SK-N-SH (cell line): ENCODE data around the gene IL3. TPM values are rescaled to one million over a fixed set of nuclear protein-coding genes. Genes with fewer than 3 reads are reported as not detected.

Experiments
- CTCF ChIA-PET: fragments of 300-600, 350-600 bp; formaldehyde crosslinking; extraction: SDS; loops from one replicate; lab custom pipeline; 2021; lab: Yijun Ruan, JAX
- POLR2A ChIA-PET: fragments of 350-600 bp; sonication (Branson Sonifier 250); formaldehyde crosslinking; extraction: SDS; loops from one replicate; lab custom pipeline; 2020; ENCODE audit warnings: antibody characterized with exemption, inconsistent platforms; lab: Yijun Ruan, JAX
- DNase-seq: peaks from one replicate; pipeline ENCODE4 v3.0.0; 2012
- H2AFZ ChIP-seq: fragments of 200-600 bp; sonication (generic); 2 replicates; pipeline ENCODE4 v1.8.1; 2016; ENCODE audit warnings: antibody characterized with exemption, mild to moderate bottlenecking, low read depth
- H3F3A ChIP-seq: fragments of 200-600 bp; sonication (generic); replicated peaks from 2 replicates; pipeline ENCODE3; 2016; ENCODE audit warnings: antibody characterized with exemption, mild to moderate bottlenecking; ENCODE audit not compliant: insufficient read depth
- H3K27ac ChIP-seq, 2 experiments: fragments of 200-500 bp in 1 of 2; fragments of 200-600 bp in 1 of 2; sonication (Bioruptor generic) in 1 of 2; sonication (generic), shearing (Covaris generic) in 1 of 2; 2 replicates each; pipeline versions ENCODE4 v1.5.1 to v1.6.1; 2014 to 2016; ENCODE audit warnings: low read depth in 2 of 2, inconsistent platforms in 1 of 2, low read length in 1 of 2, mild to moderate bottlenecking in 1 of 2, mixed read lengths in 1 of 2
- H3K27me3 ChIP-seq: fragments of 200-600 bp; sonication (generic), shearing (Covaris generic); 2 replicates; pipeline ENCODE4 v1.6.1; 2016; ENCODE audit warnings: mixed run types; ENCODE audit not compliant: insufficient read depth
- H3K36me3 ChIP-seq, 2 experiments: fragments of 200-500 bp in 1 of 2; fragments of 200-600 bp in 1 of 2; sonication (Bioruptor generic) in 1 of 2; sonication (generic) in 1 of 2; replicated peaks in 1 of 2; 2 replicates each; pipeline versions ENCODE3 to v1.5.1; 2014 to 2016; ENCODE audit warnings: low read length in 1 of 2, mild to moderate bottlenecking in 1 of 2; ENCODE audit not compliant: insufficient read depth in 2 of 2, control insufficient read depth in 1 of 2
- H3K4me1 ChIP-seq, 2 experiments: fragments of 200-500 bp in 1 of 2; fragments of 200-600 bp in 1 of 2; sonication (Bioruptor generic) in 1 of 2; sonication (generic), shearing (Covaris generic) in 1 of 2; 2 replicates each; pipeline versions ENCODE4 v1.5.1 to v1.6.1; 2014 to 2016; ENCODE audit warnings: low read depth in 1 of 2, low read length in 1 of 2, mixed run types in 1 of 2; ENCODE audit not compliant: insufficient read depth in 2 of 2, control insufficient read depth in 1 of 2
- H3K4me2 ChIP-seq: fragments of 200-600 bp; sonication (generic), shearing (Covaris generic); 2 replicates; pipeline ENCODE4 v1.6.1; 2017; ENCODE audit warnings: mixed run types
- H3K4me3 ChIP-seq, 2 experiments: fragments of 200-500 bp in 1 of 2; fragments of 200-600 bp in 1 of 2; sonication (Bioruptor generic) in 1 of 2; sonication (generic), shearing (Covaris generic) in 1 of 2; 2 replicates each; pipeline versions ENCODE4 v1.5.1 to v1.8.1; 2014 to 2016; ENCODE audit warnings: low read depth in 2 of 2, inconsistent platforms in 1 of 2, low read length in 1 of 2, mild to moderate bottlenecking in 1 of 2, mixed read lengths in 1 of 2, moderate library complexity in 1 of 2
- H3K79me2 ChIP-seq: fragments of 200-600 bp; sonication (generic); 2 replicates; pipeline ENCODE4 v1.8.1; 2017; ENCODE audit warnings: mild to moderate bottlenecking; ENCODE audit not compliant: insufficient read depth
- H3K9ac ChIP-seq: fragments of 200-600 bp; sonication (generic); 2 replicates; pipeline ENCODE4 v1.6.1; 2017; ENCODE audit warnings: mixed run types
- H3K9me2 ChIP-seq: fragments of 200-600 bp; sonication (generic); 2 replicates; pipeline ENCODE4 v1.6.1; 2017; ENCODE audit warnings: mixed run types
- H3K9me3 ChIP-seq: fragments of 200-600 bp; sonication (generic); 2 replicates; pipeline ENCODE4 v1.6.1; 2017; ENCODE audit warnings: mixed run types, mild to moderate bottlenecking, moderate library complexity
- H4K20me1 ChIP-seq: fragments of 200-600 bp; sonication (generic); 2 replicates; pipeline ENCODE4 v1.6.1; 2017; ENCODE audit warnings: mild to moderate bottlenecking, mixed run types; ENCODE audit not compliant: insufficient read depth
- CHD2 ChIP-seq: fragments of 150-350 bp; IDR thresholded peaks from 2 replicates; pipeline ENCODE4 v1.6.1; 2018; ENCODE audit warnings: low read length; ENCODE audit not compliant: partially characterized antibody
- EP300 ChIP-seq, 2 experiments: IDR thresholded peaks; 2 replicates each; pipeline versions ENCODE4 v1.4.0 to v1.6.1; 2012; ENCODE audit warnings: borderline replicate concordance in 1 of 2, low read depth in 1 of 2, low read length in 1 of 2
- EZH2phosphoT487 ChIP-seq: fragments of 200-600 bp; sonication (generic); IDR thresholded peaks from 2 replicates; pipeline ENCODE4 v1.6.1; 2017; ENCODE audit warnings: low read depth, mixed run types, mild to moderate bottlenecking, antibody characterized with exemption, moderate library complexity, borderline replicate concordance
- FOSL2 ChIP-seq: IDR thresholded peaks from 2 replicates; pipeline ENCODE4 v1.4.0; 2012; ENCODE audit warnings: low read depth, mild to moderate bottlenecking, moderate library complexity, borderline replicate concordance
- FOXJ3 ChIP-seq: sonication (generic); formaldehyde crosslinking; IDR thresholded peaks from 2 replicates; pipeline ENCODE4 v1.5.1; 2020; ENCODE audit warnings: mild to moderate bottlenecking, missing genetic modification reagents
- FOXM1 ChIP-seq: IDR thresholded peaks from 2 replicates; pipeline ENCODE4 v1.4.0; 2012; ENCODE audit warnings: low read depth, mild to moderate bottlenecking
- GATA2 ChIP-seq: sonication (generic); formaldehyde crosslinking; IDR thresholded peaks from 2 replicates; pipeline ENCODE4 v1.5.0; 2020; ENCODE audit warnings: mild to moderate bottlenecking, missing genetic modification reagents
- JUND ChIP-seq: IDR thresholded peaks from 2 replicates; pipeline ENCODE4 v1.4.0; 2012
- RXRA ChIP-seq: IDR thresholded peaks from 2 replicates; pipeline ENCODE4 v1.4.0; 2012; ENCODE audit warnings: low read depth, mild to moderate bottlenecking, borderline replicate concordance
- SIN3A ChIP-seq: IDR thresholded peaks from 2 replicates; pipeline ENCODE4 v1.6.1; 2012; ENCODE audit warnings: low read depth, mild to moderate bottlenecking, low read length, moderate library complexity, borderline replicate concordance
- SMC3 ChIP-seq: IDR thresholded peaks from 2 replicates; pipeline ENCODE4 v1.6.1; 2012; ENCODE audit warnings: low read depth, low read length, improper control_type of control experiment
- WGBS: methylation state at CpG from one replicate; pipeline ENCODE4 v1.1.6; 2017; ENCODE audit warnings: low lambda C conversion rate; 5-methylcytosine and 5-hydroxymethylcytosine counted together
- polyA plus RNA-seq, 3 experiments: library from polyadenylated mRNA; depleted of rRNA; stranded (reverse); fragments of >200 nt; gene quantifications; 2 replicates each; pipeline ENCODE4 v1.2.3, GENCODE V29; 2012
- TF ChIP-seq, protein P1 (sequence below): IDR thresholded peaks from 2 replicates; pipeline ENCODE4 v1.6.1; 2012; ENCODE audit warnings: mild to moderate bottlenecking, low read depth, low read length, moderate library complexity
- TF ChIP-seq, protein P2 (sequence below): fragments of 150-350 bp; IDR thresholded peaks from 2 replicates; pipeline ENCODE4 v1.6.1; 2016; ENCODE audit warnings: mild to moderate bottlenecking, low read depth, low read length

The IL3 gene
- polyA plus RNA-seq, 1 of the 3 experiments (the other 2 are of a cell fraction) = not detected

DNA sequence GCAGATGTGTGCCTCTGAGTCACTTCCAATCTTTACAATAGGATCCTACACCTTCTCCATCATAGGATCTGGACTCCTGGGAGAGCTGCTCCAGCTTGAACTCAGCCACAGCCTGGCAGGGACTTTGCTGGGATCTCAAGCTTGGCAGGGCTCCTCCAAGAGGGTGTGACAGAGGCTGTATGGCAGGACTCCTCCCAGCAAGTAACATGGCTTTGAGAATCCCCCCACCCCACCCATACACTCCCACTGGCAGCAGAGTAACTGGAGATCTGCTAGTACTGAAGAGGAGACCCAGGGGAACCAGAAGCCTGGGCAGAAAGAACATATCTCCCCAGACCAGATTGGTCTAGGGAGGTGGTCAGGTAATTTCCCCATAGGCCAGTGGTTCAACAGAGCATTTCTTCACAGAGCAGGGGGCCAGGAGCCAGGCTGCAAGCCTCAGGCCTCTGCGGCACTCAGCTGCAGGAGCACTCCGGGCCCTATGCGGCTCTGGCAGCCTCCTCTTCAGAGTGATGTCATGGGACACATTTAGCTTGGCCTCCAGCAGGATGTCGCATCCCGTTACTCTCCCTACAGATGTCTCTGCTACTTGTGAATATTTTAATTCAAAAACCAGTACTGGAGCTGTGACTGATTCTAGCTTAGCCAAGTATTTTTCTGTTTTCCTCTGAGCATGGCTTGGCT, 47.3 kb upstream of the IL3 start:
- Histone ChIP-seq H3K9me3 (no peaks in the 10 kb centered on the region), H3K36me3 (no peaks in the 10 kb centered on the region), H3K4me3 (no peak overlapping the region), H3K79me2 (no peaks in the 10 kb centered on the region), H4K20me1 (no peaks in the 10 kb centered on the region), H3K4me1 (peaks cover 0 to 9% of the 10 kb centered on the region in 2 experiments; a peak in 1 of 4 replicates), H3K9me2 (no peaks in the 10 kb centered on the region), H3K27me3 (no peaks in the 10 kb centered on the region; the same call in 1 of the 2 replicates), H3K9ac (no peak overlapping the region), H3K4me2 (no peak overlapping the region), H3F3A (no peaks in the 10 kb centered on the region), H2AFZ (no peak overlapping the region), H3K27ac (no peak overlapping the region)
- no peak for DNase-seq
- CTCF ChIA-PET = interaction anchor here (1.1 to 2.9 kb wide), 2 partner anchors 377 to 424 kb away, joined by 3 to 21 read pairs; no protein-coding TSS in a partner anchor
- TF ChIP-seq SIN3A (no peak), FOSL2 (no peak), GATA2 (CRISPR knock-in tag) (no peak), EZH2phosphoT487 (no peak), FOXM1 (no peak), FOXJ3 (CRISPR knock-in tag) (no peak), RXRA (no peak), SMC3 (no peak), JUND (no peak), CHD2 (no peak), EP300 (IDR thresholded peaks at IDR 0.05; ENCODE audit: borderline replicate concordance in 1 of 2, low read depth in 1 of 2, low read length in 1 of 2) (no peak)
- TF ChIP-seq, protein P1, sequence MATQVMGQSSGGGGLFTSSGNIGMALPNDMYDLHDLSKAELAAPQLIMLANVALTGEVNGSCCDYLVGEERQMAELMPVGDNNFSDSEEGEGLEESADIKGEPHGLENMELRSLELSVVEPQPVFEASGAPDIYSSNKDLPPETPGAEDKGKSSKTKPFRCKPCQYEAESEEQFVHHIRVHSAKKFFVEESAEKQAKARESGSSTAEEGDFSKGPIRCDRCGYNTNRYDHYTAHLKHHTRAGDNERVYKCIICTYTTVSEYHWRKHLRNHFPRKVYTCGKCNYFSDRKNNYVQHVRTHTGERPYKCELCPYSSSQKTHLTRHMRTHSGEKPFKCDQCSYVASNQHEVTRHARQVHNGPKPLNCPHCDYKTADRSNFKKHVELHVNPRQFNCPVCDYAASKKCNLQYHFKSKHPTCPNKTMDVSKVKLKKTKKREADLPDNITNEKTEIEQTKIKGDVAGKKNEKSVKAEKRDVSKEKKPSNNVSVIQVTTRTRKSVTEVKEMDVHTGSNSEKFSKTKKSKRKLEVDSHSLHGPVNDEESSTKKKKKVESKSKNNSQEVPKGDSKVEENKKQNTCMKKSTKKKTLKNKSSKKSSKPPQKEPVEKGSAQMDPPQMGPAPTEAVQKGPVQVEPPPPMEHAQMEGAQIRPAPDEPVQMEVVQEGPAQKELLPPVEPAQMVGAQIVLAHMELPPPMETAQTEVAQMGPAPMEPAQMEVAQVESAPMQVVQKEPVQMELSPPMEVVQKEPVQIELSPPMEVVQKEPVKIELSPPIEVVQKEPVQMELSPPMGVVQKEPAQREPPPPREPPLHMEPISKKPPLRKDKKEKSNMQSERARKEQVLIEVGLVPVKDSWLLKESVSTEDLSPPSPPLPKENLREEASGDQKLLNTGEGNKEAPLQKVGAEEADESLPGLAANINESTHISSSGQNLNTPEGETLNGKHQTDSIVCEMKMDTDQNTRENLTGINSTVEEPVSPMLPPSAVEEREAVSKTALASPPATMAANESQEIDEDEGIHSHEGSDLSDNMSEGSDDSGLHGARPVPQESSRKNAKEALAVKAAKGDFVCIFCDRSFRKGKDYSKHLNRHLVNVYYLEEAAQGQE = no peak
- TF ChIP-seq, protein P2, sequence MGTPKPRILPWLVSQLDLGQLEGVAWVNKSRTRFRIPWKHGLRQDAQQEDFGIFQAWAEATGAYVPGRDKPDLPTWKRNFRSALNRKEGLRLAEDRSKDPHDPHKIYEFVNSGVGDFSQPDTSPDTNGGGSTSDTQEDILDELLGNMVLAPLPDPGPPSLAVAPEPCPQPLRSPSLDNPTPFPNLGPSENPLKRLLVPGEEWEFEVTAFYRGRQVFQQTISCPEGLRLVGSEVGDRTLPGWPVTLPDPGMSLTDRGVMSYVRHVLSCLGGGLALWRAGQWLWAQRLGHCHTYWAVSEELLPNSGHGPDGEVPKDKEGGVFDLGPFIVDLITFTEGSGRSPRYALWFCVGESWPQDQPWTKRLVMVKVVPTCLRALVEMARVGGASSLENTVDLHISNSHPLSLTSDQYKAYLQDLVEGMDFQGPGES = no peak
- POLR2A ChIA-PET = interaction anchor here (1.2 kb wide), 1 partner anchor 216 kb away, joined by 3 read pairs; the partner anchor contains the start of gene FNIP1
- WGBS = 100% methylated on average over 2 of the region's 5 CpGs
